Endothelial cell of umbilical vein (primary cell): ENCODE results near the gene CUX1. TPM values are rescaled to one million over a fixed set of nuclear protein-coding genes. Genes with fewer than 3 reads are reported as not detected.
"Not testable (repeated sequence)": the region's sequence is repeated elsewhere in the genome, so short reads cannot be mapped to it uniquely, and the experiment has no call there.

ENCODE experiments used
- BruUV-seq: library from RNA; stranded (reverse); fragments of 400-500 nt; replicated peaks from 2 replicates; lab custom pipeline; 2021; lab: Mats Ljungman, UMichigan
- CTCF ChIA-PET: fragments of 300-600, 350-600 bp; sonication (Branson Sonifier 250); formaldehyde crosslinking; loops from one replicate; lab custom pipeline; 2021; ENCODE audit warnings: antibody characterized with exemption, inconsistent platforms; lab: Charles Lee
- POLR2A ChIA-PET: fragments of 300-600, 350-600 bp; sonication (Branson Sonifier 250); formaldehyde crosslinking; loops from one replicate; lab custom pipeline; 2021; ENCODE audit warnings: antibody characterized with exemption, inconsistent platforms; lab: Charles Lee
- DNase-seq: peaks from one replicate; pipeline ENCODE4 v3.0.0-alpha.2; 2011; ENCODE audit warnings: low read depth, low spot score
- FAIRE-seq: peaks from 2 replicates; lab custom pipeline; 2011; peaks lifted over from hg19 to GRCh38; lab: Jason Lieb, UNC
- H2AFZ ChIP-seq: 2 replicates; pipeline ENCODE4 v1.6.0; 2012; ENCODE audit warnings: low read depth, low read length, control low read depth, inconsistent platforms
- H3K27ac ChIP-seq: 2 replicates; pipeline ENCODE4 v1.5.1; 2011; ENCODE audit warnings: low read depth, mild to moderate bottlenecking, control low read depth, low read length, moderate library complexity; ENCODE audit not compliant: insufficient read depth
- H3K27me3 ChIP-seq, 2 experiments: 2 replicates each; pipeline versions ENCODE4 v1.6.0 to v1.6.1; 2011; ENCODE audit warnings: low read length in 2 of 2, mixed read lengths in 1 of 2; ENCODE audit not compliant: control insufficient read depth in 2 of 2, insufficient read depth in 2 of 2
- H3K36me3 ChIP-seq, 2 experiments: 2 replicates in 1 of 2; 3 replicates in 1 of 2; pipeline ENCODE4 v1.5.1; 2011; ENCODE audit warnings: low read length in 2 of 2, mild to moderate bottlenecking in 1 of 2, moderate library complexity in 1 of 2; ENCODE audit not compliant: control insufficient read depth in 2 of 2, insufficient read depth in 2 of 2; ENCODE audit errors: extremely low read depth in 1 of 2
- H3K4me1 ChIP-seq: 3 replicates; pipeline ENCODE4 v1.5.1; 2011; ENCODE audit warnings: mild to moderate bottlenecking, low read length; ENCODE audit not compliant: control insufficient read depth, insufficient read depth; ENCODE audit errors: extremely low read depth
- H3K4me2 ChIP-seq: 2 replicates; pipeline ENCODE4 v1.6.1; 2011; ENCODE audit warnings: low read length, control low read depth, mixed read lengths; ENCODE audit not compliant: insufficient read depth
- H3K4me3 ChIP-seq, 3 experiments: fragments of 200-600 bp in 1 of 3; sonication (generic), shearing (Covaris generic) in 1 of 3; replicated peaks in 1 of 3; 2 replicates each; pipeline ENCODE4 v1.5.1; 2011 to 2016; ENCODE audit warnings: control low read depth in 3 of 3, low read length in 3 of 3, mild to moderate bottlenecking in 2 of 3, inconsistent platforms in 1 of 3, low read depth in 1 of 3, moderate library complexity in 1 of 3; ENCODE audit not compliant: insufficient read depth in 1 of 3
- H3K79me2 ChIP-seq: 2 replicates; pipeline ENCODE4 v1.6.0; 2012; ENCODE audit warnings: low read length, inconsistent platforms; ENCODE audit not compliant: control insufficient read depth, insufficient read depth
- H3K9ac ChIP-seq: replicated peaks from 2 replicates; pipeline ENCODE3; 2011; ENCODE audit warnings: low read length, control low read depth; ENCODE audit not compliant: insufficient read depth; ENCODE audit errors: extremely low read depth
- H3K9me1 ChIP-seq: replicated peaks from 3 replicates; pipeline ENCODE4 v1.6.0; 2011; ENCODE audit warnings: mild to moderate bottlenecking, low read length; ENCODE audit not compliant: control insufficient read depth, insufficient read depth; ENCODE audit errors: extremely low read depth
- H3K9me3 ChIP-seq: replicated peaks from 2 replicates; pipeline ENCODE4 v1.5.1; 2012; ENCODE audit warnings: low read length, inconsistent platforms; ENCODE audit not compliant: control insufficient read depth, insufficient read depth
- H4K20me1 ChIP-seq: replicated peaks from 2 replicates; pipeline ENCODE3; 2011; ENCODE audit warnings: mild to moderate bottlenecking, low read length; ENCODE audit not compliant: control insufficient read depth, insufficient read depth; ENCODE audit errors: extremely low read depth
- GATA2 ChIP-seq: IDR thresholded peaks from 2 replicates; pipeline ENCODE4 v1.7.0; 2011; ENCODE audit warnings: low read depth, mild to moderate bottlenecking, moderate library complexity, mixed read lengths, low read length; ENCODE audit not compliant: insufficient read length, insufficient read depth
- MYC ChIP-seq: IDR thresholded peaks from one replicate; pipeline ENCODE4 v1.6.1; 2011; ENCODE audit warnings: mild to moderate bottlenecking, low read depth, low read length
- POLR2A ChIP-seq: IDR thresholded peaks from 2 replicates; pipeline ENCODE4 v1.6.1; 2012; ENCODE audit warnings: low read depth, mild to moderate bottlenecking, control low read depth, low read length
- POLR2AphosphoS5 ChIP-seq: IDR thresholded peaks from 2 replicates; pipeline ENCODE4 v1.6.1; 2012; ENCODE audit warnings: low read depth, mild to moderate bottlenecking, control low read depth, low read length, moderate library complexity; ENCODE audit not compliant: insufficient read depth
- dilution Hi-C: fragments of 300-500 bp; cut with MboI; formaldehyde crosslinking; loops from one replicate; pipeline ENCODE4 v1.15.0; 2019; ENCODE audit warnings: low sequenced_read_pairs; ENCODE audit not compliant: extremely low pct_ligation_motif_present
- intact Hi-C: fragments of 100-400 bp; cut with micrococcal nuclease; formaldehyde crosslinking; loops from one replicate; pipeline ENCODE4 v1.10.0; 2022
- polyA plus RNA-seq, 4 experiments: library from polyadenylated mRNA; depleted of rRNA in 3 of 4; stranded (reverse) in 3 of 4; unstranded in 1 of 4; fragments of >200 nt; gene quantifications; 2 replicates each; pipeline versions ENCODE4 v1.2.1 to v1.2.3, GENCODE V29; 2011 to 2012; ENCODE audit warnings: missing spikeins in 1 of 4
- total RNA-seq: library from RNA; stranded (reverse); gene quantifications from 2 replicates; pipeline ENCODE4 v1.2.3, GENCODE V29; 2021
- TF ChIP-seq, protein P1 (sequence below), 2 donors: IDR thresholded peaks; 1 replicate in 1 of 2; 2 replicates in 1 of 2; pipeline ENCODE4 v1.5.1; 2011; ENCODE audit warnings: low read length in 2 of 2, mild to moderate bottlenecking in 2 of 2, moderate library complexity in 2 of 2, control low read depth in 1 of 2, inconsistent platforms in 1 of 2, low read depth in 1 of 2; ENCODE audit not compliant: insufficient read depth in 1 of 2; ENCODE audit errors: extremely low read depth in 1 of 2
- TF ChIP-seq, protein P2 (sequence below): IDR thresholded peaks from 2 replicates; pipeline ENCODE4 v1.6.1; 2011; ENCODE audit not compliant: insufficient read depth, insufficient read length

The CUX1 gene
- total and polyA plus RNA-seq, 2 donors (not counting 3 experiments of a cell fraction or from before 2014, with no cell fraction given) = 13.8 to 49.8 TPM

DNA sequence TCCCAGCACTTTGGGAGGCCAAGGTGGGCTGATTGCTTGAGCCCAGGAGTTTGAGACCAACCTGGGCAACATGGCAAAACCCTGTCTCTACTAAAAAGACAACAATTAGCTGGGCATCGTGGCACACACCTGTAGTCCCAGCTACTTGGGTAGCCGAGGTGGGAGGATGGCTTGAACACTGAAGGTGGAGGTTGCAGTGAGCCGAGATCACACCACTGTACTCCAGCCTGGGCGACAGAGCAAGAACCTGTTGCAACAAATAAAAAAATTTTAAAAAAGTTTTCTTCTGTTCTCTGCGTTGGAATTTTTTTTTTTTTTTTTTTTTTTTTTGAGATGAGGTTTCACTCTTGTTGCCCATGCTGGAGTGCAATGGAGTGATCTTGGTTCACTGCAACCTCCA lies 34.9 kb downstream of the CUX1 start:
- H3K9me3 ChIP-seq, BruUV-seq, H3K27ac ChIP-seq, H3K9ac ChIP-seq, H3K36me3 ChIP-seq, POLR2A ChIA-PET, H3K9me1 ChIP-seq, intact Hi-C loops, H4K20me1 ChIP-seq, H3K4me2 ChIP-seq, FAIRE-seq, H2AFZ ChIP-seq, H3K4me3 ChIP-seq, DNase-seq, H3K27me3 ChIP-seq, dilution Hi-C loops, CTCF ChIA-PET: not testable (repeated sequence)
- peaks cover 13% of the 10 kb centered on the region for H3K4me1 ChIP-seq
- H3K79me2 ChIP-seq = peaks cover 17% of the 10 kb centered on the region

DNA sequence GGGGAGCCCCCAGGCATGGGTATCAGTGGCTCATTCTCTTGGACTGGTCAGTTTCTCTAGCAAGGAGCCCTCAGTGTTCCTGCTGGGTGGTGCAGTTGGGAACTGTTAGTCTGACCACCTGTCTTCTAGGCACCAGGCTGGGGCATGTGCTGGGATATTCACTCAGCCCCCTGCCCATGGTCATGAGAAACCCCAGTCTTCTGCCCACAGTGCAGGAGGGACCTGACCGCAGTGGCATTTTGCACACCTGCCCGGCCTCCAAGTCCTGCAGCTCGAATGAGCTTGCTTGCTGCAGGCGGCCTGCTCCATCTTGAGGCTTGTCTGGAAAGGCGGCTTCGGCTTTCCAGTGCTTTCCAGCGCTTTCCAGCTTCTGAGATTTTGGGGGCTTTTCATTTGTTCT lies 36.3 kb downstream of the CUX1 start:
- ChIA-PET CTCF (no interaction called here), POLR2A (no interaction called here)
- no peak overlapping the region for H3K4me2 ChIP-seq
- H3K4me3 ChIP-seq = no peak overlapping the region
- H3K27ac ChIP-seq = no peak overlapping the region
- intact Hi-C loops = no loop called here
- no peaks in the 10 kb centered on the region for H3K36me3 ChIP-seq
- H3K9me3 ChIP-seq = no peaks in the 10 kb centered on the region
- H3K27me3 ChIP-seq = no peaks in the 10 kb centered on the region
- no peak overlapping the region for H2AFZ ChIP-seq
- H3K79me2 ChIP-seq = peaks cover 18% of the 10 kb centered on the region
- TF ChIP-seq POLR2A (no peak), POLR2AphosphoS5 (no peak), GATA2 (no peak), MYC (no peak)
- TF ChIP-seq, protein P1, sequence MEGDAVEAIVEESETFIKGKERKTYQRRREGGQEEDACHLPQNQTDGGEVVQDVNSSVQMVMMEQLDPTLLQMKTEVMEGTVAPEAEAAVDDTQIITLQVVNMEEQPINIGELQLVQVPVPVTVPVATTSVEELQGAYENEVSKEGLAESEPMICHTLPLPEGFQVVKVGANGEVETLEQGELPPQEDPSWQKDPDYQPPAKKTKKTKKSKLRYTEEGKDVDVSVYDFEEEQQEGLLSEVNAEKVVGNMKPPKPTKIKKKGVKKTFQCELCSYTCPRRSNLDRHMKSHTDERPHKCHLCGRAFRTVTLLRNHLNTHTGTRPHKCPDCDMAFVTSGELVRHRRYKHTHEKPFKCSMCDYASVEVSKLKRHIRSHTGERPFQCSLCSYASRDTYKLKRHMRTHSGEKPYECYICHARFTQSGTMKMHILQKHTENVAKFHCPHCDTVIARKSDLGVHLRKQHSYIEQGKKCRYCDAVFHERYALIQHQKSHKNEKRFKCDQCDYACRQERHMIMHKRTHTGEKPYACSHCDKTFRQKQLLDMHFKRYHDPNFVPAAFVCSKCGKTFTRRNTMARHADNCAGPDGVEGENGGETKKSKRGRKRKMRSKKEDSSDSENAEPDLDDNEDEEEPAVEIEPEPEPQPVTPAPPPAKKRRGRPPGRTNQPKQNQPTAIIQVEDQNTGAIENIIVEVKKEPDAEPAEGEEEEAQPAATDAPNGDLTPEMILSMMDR (IDR thresholded peaks at IDR 0.05; ENCODE audit: extremely low read depth in 1 of 2, insufficient read depth in 1 of 2, low read depth in 1 of 2, low read length in 2 of 2) = no peak
- TF ChIP-seq, protein P2, sequence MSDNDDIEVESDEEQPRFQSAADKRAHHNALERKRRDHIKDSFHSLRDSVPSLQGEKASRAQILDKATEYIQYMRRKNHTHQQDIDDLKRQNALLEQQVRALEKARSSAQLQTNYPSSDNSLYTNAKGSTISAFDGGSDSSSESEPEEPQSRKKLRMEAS = no peak
- no peak for DNase-seq
- no peaks in the 10 kb centered on the region for H4K20me1 ChIP-seq
- no peaks in the 10 kb centered on the region for H3K9me1 ChIP-seq
- H3K9ac ChIP-seq = no peak overlapping the region
- peaks cover 14% of the 10 kb centered on the region for H3K4me1 ChIP-seq
- FAIRE-seq = no peak
- dilution Hi-C loops = no loop called here
- no TSS peak for BruUV-seq
